WTC11 (cell line): ENCODE results near the gene BTN3A1. TPM values are rescaled to one million over a fixed set of nuclear protein-coding genes. Genes with fewer than 3 reads are reported as not detected.

Source experiments
- ATAC-seq: fragments of 200-7000 bp; cut with Tn5 transposase; 2 replicates; pipeline ENCODE4 v1.10.0; 2021; ENCODE audit warnings: mild to moderate bottlenecking, moderate library complexity
- CTCF ChIA-PET: fragments of 300-600 bp; sonication (Branson Sonifier 250); formaldehyde crosslinking; loops from one replicate; lab custom pipeline; 2021; ENCODE audit warnings: antibody characterized with exemption; lab: Charles Lee
- POLR2A ChIA-PET: fragments of 350-600 bp; sonication (Branson Sonifier 250); formaldehyde crosslinking; loops from one replicate; lab custom pipeline; 2021; ENCODE audit warnings: antibody characterized with exemption; lab: Charles Lee
- DNase-seq: peaks from one replicate; pipeline ENCODE4 v3.0.0; 2021; ENCODE audit warnings: low spot score
- H3K27ac Mint-ChIP-seq: 2 replicates; pipeline ENCODE4 v1.8.0; 2021; ENCODE audit warnings: mixed read lengths
- H3K27me3 Mint-ChIP-seq: 2 replicates; pipeline ENCODE4 v1.8.0; 2021; ENCODE audit warnings: low read depth, mild to moderate bottlenecking, moderate library complexity, mixed read lengths
- H3K36me3 Mint-ChIP-seq: 2 replicates; pipeline ENCODE4 v1.8.0; 2021; ENCODE audit warnings: mixed read lengths
- H3K4me1 Mint-ChIP-seq: 2 replicates; pipeline ENCODE4 v1.8.0; 2022; ENCODE audit warnings: mixed read lengths
- H3K4me3 Mint-ChIP-seq: 2 replicates; pipeline ENCODE4 v1.8.0; 2021; ENCODE audit warnings: mild to moderate bottlenecking, moderate library complexity, mixed read lengths
- H3K9me3 Mint-ChIP-seq: 2 replicates; pipeline ENCODE4 v1.8.0; 2021; ENCODE audit warnings: mixed read lengths
- ATF1 ChIP-seq: sonication (generic); formaldehyde crosslinking; IDR thresholded peaks from 2 replicates; pipeline ENCODE4 v1.8.1; 2023; ENCODE audit warnings: mild to moderate bottlenecking, moderate library complexity, missing genetic modification reagents
- ETV6 ChIP-seq: sonication (generic); formaldehyde crosslinking; IDR thresholded peaks from 2 replicates; pipeline ENCODE4 v1.8.1; 2022; ENCODE audit warnings: mild to moderate bottlenecking, missing genetic modification reagents
- HMGA2 ChIP-seq: fragments of 250-450 bp; sonication (Bioruptor Pico); IDR thresholded peaks from 2 replicates; pipeline ENCODE4 v1.4.0; 2021; ENCODE audit warnings: mild to moderate bottlenecking, moderate library complexity
- IRF2 ChIP-seq: sonication (generic); formaldehyde crosslinking; IDR thresholded peaks from 2 replicates; pipeline ENCODE4 v1.8.0; 2022; ENCODE audit warnings: low read depth, missing genetic modification reagents, borderline replicate concordance
- OVOL2 ChIP-seq: fragments of 250-450 bp; sonication (Bioruptor Pico); IDR thresholded peaks from 2 replicates; pipeline ENCODE4 v1.9.0; 2021; ENCODE audit warnings: mild to moderate bottlenecking, borderline replicate concordance
- PRDM15 ChIP-seq: sonication (generic); formaldehyde crosslinking; IDR thresholded peaks from 2 replicates; pipeline ENCODE4 v1.8.0; 2022; ENCODE audit warnings: missing genetic modification reagents
- SP1 ChIP-seq: sonication (generic); formaldehyde crosslinking; conservative IDR thresholded peaks from 2 replicates; pipeline ENCODE4 v1.8.1; 2022; ENCODE audit warnings: missing genetic modification reagents
- ZNF121 ChIP-seq: sonication (generic); formaldehyde crosslinking; IDR thresholded peaks from 2 replicates; pipeline ENCODE4 v1.8.0; 2023; ENCODE audit warnings: missing genetic modification reagents
- ZNF138 ChIP-seq: sonication (generic); formaldehyde crosslinking; conservative IDR thresholded peaks from 2 replicates; pipeline ENCODE4 v1.8.1; 2022; ENCODE audit warnings: mild to moderate bottlenecking, moderate library complexity, missing genetic modification reagents
- ZNF232 ChIP-seq: sonication (generic); formaldehyde crosslinking; IDR thresholded peaks from 2 replicates; pipeline ENCODE4 v1.8.0; 2022; ENCODE audit warnings: mild to moderate bottlenecking, missing genetic modification reagents
- ZNF423 ChIP-seq: fragments of 250-450 bp; sonication (Bioruptor Pico); IDR thresholded peaks from 2 replicates; pipeline ENCODE4 v2.1.2; 2022; ENCODE audit warnings: mild to moderate bottlenecking, moderate library complexity
- ZNF425 ChIP-seq: fragments of 250-450 bp; sonication (Bioruptor Pico); conservative IDR thresholded peaks from 2 replicates; pipeline ENCODE4 v1.9.0; 2021; ENCODE audit warnings: mild to moderate bottlenecking
- ZNF512 ChIP-seq: sonication (generic); formaldehyde crosslinking; IDR thresholded peaks from 2 replicates; pipeline ENCODE4 v1.8.1; 2022; ENCODE audit warnings: missing genetic modification reagents, borderline replicate concordance
- total RNA-seq: library from RNA; stranded (reverse); gene quantifications from 3 replicates; pipeline ENCODE4 v1.2.3, GENCODE V29; 2021
- TF ChIP-seq, protein P1 (sequence below): sonication (generic); formaldehyde crosslinking; IDR thresholded peaks from 2 replicates; pipeline ENCODE4 v1.8.0; 2023; ENCODE audit warnings: missing genetic modification reagents
- TF ChIP-seq, protein P2 (sequence below): sonication (generic); formaldehyde crosslinking; IDR thresholded peaks from 2 replicates; pipeline ENCODE4 v1.8.0; 2022; ENCODE audit warnings: mild to moderate bottlenecking, missing genetic modification reagents
- TF ChIP-seq, protein P3 (sequence below): sonication (generic); formaldehyde crosslinking; IDR thresholded peaks from 2 replicates; pipeline ENCODE4 v1.8.1; 2023; ENCODE audit warnings: mild to moderate bottlenecking, missing genetic modification reagents, moderate library complexity
- TF ChIP-seq, protein P4 (sequence below): sonication (generic); formaldehyde crosslinking; IDR thresholded peaks from 2 replicates; pipeline ENCODE4 v1.8.1; 2023; ENCODE audit warnings: mild to moderate bottlenecking, missing genetic modification reagents

The BTN3A1 gene
- total RNA-seq, 1 experiment from 2014 or later = 4.5 TPM

DNA sequence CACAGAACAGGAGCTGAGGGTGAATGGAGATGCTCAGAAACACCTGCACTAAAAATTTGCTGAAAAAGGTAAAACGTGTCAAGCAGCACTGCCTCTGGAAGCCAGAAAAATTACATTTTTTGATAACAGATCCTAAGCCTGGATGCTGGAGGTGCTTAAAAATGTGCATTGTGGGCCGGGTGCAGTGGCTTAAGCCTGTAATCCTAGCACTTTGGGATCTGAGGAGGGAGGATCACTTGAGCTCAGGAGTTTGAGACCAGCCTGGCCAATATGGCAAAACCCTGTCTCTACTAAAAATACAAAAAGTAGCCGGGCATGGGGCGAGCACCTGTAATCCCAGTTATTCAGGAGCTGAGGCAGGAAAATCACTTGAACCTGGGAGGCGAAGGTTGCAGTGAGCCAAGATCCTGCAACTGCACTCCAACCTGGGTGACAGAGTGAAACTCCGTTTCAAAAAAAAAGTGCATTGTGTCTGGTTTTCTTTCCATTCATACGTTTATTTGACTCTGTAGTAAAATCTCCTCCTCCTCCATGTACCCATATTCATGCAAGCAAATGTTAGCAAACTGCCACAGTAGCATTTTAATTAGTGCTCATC lies 587 bp upstream of the BTN3A1 start:
- ATAC-seq = no peak

DNA sequence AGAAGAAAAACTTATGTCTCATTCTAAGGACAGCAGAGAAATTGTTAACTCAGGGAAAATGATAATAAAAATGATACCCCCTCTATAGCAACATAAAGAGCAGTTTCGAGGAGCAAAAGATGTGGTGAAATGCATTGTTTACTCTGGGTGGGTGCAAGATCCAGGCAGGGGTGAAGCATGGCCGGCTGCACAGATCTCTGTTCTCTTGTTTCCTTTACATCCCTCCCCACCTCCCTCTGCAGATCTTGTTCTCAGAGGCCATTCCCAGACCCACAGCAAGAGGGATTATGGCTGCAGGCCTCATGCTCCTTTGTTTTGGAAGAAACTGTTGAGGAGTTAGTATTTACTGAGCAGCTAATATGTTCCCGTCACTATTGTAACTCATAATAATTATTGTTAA lies 1.8 kb downstream of the BTN3A1 start:
- Mint-ChIP-seq H3K4me1 (peaks cover 22% of the 10 kb centered on the region), H3K4me3 (no peak overlapping the region), H3K9me3 (no peaks in the 10 kb centered on the region)
- TF ChIP-seq ATF1 (CRISPR knock-in tag) = no peak
- no peak for TF ChIP-seq PRDM15 (CRISPR knock-in tag)
- TF ChIP-seq, protein P1, sequence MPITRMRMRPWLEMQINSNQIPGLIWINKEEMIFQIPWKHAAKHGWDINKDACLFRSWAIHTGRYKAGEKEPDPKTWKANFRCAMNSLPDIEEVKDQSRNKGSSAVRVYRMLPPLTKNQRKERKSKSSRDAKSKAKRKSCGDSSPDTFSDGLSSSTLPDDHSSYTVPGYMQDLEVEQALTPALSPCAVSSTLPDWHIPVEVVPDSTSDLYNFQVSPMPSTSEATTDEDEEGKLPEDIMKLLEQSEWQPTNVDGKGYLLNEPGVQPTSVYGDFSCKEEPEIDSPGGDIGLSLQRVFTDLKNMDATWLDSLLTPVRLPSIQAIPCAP (CRISPR knock-in tag) = no peak
- TF ChIP-seq, protein P2, sequence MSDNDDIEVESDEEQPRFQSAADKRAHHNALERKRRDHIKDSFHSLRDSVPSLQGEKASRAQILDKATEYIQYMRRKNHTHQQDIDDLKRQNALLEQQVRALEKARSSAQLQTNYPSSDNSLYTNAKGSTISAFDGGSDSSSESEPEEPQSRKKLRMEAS (CRISPR knock-in tag) = no peak
- TF ChIP-seq, all 79 proteins: peak for 0
- ChIA-PET POLR2A (no interaction called here), CTCF (no interaction called here)
- no peaks in the 10 kb centered on the region for H3K27me3 Mint-ChIP-seq
- ATAC-seq (peak; percentile 49), DNase-seq (no peak)
- no peaks in the 10 kb centered on the region for H3K36me3 Mint-ChIP-seq
- peak overlapping the region; percentile 4; the same call in 1 of the 2 replicates for H3K27ac Mint-ChIP-seq

More for the DNA sequence above, 587 bp upstream of the BTN3A1 start:
- ChIA-PET POLR2A (no interaction called here), CTCF (interaction anchor here (1.1 kb wide), 1 partner anchor 19 kb away, joined by 3 read pairs; the partner anchor contains the start of gene BTN2A2)
- DNase-seq = no peak
- H3K36me3 Mint-ChIP-seq = no peaks in the 10 kb centered on the region
- peaks cover 22% of the 10 kb centered on the region for H3K4me1 Mint-ChIP-seq
- TF ChIP-seq HMGA2 (CRISPR knock-in tag) (no peak), SP1 (CRISPR knock-in tag) (no peak), ETV6 (CRISPR knock-in tag) (no peak), ZNF512 (CRISPR knock-in tag) (no peak), ZNF232 (CRISPR knock-in tag) (no peak), ZNF425 (CRISPR knock-in tag) (no peak), ZNF138 (CRISPR knock-in tag) (no peak), ZNF423 (no peak), ZNF121 (CRISPR knock-in tag) (no peak), IRF2 (CRISPR knock-in tag) (no peak), OVOL2 (CRISPR knock-in tag) (no peak)
- TF ChIP-seq, protein P3, sequence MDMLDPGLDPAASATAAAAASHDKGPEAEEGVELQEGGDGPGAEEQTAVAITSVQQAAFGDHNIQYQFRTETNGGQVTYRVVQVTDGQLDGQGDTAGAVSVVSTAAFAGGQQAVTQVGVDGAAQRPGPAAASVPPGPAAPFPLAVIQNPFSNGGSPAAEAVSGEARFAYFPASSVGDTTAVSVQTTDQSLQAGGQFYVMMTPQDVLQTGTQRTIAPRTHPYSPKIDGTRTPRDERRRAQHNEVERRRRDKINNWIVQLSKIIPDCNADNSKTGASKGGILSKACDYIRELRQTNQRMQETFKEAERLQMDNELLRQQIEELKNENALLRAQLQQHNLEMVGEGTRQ (CRISPR knock-in tag) = no peak
- TF ChIP-seq, protein P4, sequence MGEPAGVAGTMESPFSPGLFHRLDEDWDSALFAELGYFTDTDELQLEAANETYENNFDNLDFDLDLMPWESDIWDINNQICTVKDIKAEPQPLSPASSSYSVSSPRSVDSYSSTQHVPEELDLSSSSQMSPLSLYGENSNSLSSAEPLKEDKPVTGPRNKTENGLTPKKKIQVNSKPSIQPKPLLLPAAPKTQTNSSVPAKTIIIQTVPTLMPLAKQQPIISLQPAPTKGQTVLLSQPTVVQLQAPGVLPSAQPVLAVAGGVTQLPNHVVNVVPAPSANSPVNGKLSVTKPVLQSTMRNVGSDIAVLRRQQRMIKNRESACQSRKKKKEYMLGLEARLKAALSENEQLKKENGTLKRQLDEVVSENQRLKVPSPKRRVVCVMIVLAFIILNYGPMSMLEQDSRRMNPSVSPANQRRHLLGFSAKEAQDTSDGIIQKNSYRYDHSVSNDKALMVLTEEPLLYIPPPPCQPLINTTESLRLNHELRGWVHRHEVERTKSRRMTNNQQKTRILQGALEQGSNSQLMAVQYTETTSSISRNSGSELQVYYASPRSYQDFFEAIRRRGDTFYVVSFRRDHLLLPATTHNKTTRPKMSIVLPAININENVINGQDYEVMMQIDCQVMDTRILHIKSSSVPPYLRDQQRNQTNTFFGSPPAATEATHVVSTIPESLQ = no peak
- peak overlapping the region; percentile 91 for H3K4me3 Mint-ChIP-seq
- H3K27me3 Mint-ChIP-seq = no peaks in the 10 kb centered on the region
- peak overlapping the region; percentile 96 for H3K27ac Mint-ChIP-seq
- H3K9me3 Mint-ChIP-seq = no peaks in the 10 kb centered on the region
